Measurements from ENCODE around the gene PEG3.

Gene PEG3

DNA sequence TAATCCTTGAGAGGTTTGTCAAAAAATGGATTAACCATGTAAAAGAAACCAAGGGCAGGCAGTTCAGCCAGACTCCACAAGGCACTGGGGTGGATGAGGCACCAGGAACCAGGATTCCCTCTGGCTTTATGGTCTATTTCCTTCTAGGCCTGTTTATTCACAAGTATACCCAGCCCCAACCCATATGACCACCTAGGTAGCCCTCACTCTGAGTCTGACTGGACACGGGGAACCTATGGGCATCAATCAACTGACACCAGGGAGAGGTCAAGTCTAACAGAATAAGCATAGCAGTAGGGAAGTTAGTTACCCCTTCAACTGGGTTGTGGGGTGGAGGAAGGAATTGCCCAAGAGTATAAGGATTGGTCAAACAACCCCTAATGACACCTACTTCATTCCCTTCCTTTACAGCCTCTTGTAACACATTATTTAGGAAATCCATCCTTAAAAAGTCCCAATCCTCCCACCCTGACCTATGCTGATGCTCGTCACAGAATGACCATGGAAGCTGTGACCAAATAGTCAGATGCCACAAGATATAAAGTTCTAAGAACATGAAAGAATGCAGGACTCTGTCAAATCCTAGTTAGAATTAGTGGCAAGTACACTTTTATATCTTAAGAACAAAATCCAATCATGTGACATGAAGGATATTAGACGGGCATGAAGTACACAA is 31.7 kb downstream of the PEG3 start:
- TF ChIP-seq POLR2A (IDR thresholded peaks at IDR 0.05; ENCODE audit: low read depth, low read length): no peak
- DNase-seq (ENCODE audit: insufficient read length, low spot score) (no peak), FAIRE-seq (no peak)

DNA sequence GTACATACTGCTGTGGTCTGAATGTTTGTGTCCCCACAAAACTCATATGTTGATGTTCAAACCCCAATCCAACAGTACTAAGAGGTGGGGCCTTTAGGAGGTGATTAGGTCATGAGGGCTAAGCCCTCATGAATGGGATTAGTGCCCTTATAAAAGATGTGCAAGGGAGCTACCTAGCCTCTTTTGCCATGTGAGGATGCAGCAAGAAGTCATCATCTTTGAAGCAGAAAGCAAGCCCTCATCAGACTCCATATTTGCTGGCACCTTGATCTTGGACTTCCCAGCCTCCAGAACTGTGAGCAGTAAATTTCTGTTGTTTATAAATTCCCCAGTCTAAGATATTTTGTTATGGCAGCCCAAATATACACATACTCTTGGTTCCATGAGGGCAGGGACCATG is 33.9 kb downstream of the PEG3 start:
- no peak for FAIRE-seq
- TF ChIP-seq POLR2A (IDR thresholded peaks at IDR 0.05; ENCODE audit: low read depth, low read length): no peak
- no peak for DNase-seq (ENCODE audit: insufficient read length, low spot score)

All from H54 (cell line).